Measurements from ENCODE around the gene HES7. TPM values are rescaled to one million over a fixed set of nuclear protein-coding genes. Genes with fewer than 3 reads are reported as not detected.
"Not testable (repeated sequence)": the region's sequence is repeated elsewhere in the genome, so short reads cannot be mapped to it uniquely, and the experiment has no call there.

HES7 gene
- polyA plus RNA-seq, 1 experiment, result not detected

DNA sequence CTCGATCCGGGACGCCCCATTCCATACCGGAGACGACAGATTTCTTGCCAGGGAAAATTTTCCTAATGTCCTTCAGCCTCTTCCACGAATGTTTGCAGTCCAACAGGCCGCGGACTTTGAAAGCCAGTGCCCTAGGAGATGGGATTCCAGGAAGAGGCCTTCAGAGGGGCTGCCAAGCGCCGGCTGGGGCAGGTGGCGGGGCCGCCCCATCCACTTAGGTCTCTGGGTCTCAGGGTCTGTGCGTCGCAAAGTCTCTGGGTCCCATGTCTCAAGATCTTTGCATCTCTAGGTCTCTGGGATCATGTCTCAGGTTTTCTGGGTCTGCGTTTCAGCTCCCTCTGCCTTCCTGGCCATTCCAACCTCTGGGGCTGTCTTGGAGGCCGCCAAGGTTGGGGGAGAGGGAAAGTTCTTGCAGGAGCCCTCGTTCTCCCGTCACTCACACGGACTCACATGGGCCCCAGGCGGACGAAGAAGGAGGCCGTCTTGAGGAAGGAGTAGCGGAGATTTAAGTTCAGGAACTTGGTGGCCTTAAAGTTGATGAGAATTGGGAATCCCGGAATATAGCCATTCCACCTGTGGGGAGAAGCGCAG lies 43.6 kb downstream of the HES7 start:
- Histone ChIP-seq H3K9me3 (ENCODE audit: control insufficient read depth, insufficient read depth, low read length) (no peaks in the 10 kb centered on the region; the same call in 1 of the 2 replicates), H3K27ac (ENCODE audit: low read depth, low read length) (no peak overlapping the region), H3K27me3 (ENCODE audit: control insufficient read depth, insufficient read depth, low read length) (peaks cover 65% of the 10 kb centered on the region), H3K4me3 (ENCODE audit: low read depth, low read length) (peak overlapping the region; percentile 22)
- TF ChIP-seq, protein P1, sequence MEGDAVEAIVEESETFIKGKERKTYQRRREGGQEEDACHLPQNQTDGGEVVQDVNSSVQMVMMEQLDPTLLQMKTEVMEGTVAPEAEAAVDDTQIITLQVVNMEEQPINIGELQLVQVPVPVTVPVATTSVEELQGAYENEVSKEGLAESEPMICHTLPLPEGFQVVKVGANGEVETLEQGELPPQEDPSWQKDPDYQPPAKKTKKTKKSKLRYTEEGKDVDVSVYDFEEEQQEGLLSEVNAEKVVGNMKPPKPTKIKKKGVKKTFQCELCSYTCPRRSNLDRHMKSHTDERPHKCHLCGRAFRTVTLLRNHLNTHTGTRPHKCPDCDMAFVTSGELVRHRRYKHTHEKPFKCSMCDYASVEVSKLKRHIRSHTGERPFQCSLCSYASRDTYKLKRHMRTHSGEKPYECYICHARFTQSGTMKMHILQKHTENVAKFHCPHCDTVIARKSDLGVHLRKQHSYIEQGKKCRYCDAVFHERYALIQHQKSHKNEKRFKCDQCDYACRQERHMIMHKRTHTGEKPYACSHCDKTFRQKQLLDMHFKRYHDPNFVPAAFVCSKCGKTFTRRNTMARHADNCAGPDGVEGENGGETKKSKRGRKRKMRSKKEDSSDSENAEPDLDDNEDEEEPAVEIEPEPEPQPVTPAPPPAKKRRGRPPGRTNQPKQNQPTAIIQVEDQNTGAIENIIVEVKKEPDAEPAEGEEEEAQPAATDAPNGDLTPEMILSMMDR (IDR thresholded peaks at IDR 0.05; ENCODE audit: low read depth, low read length), result no peak
- no peak for DNase-seq (ENCODE audit: low read depth, low spot score)
- ChIA-PET CTCF (interaction anchor here (0.7 to 1.4 kb wide), 3 partner anchors 14 to 22 kb away, joined by 3 to 8 read pairs (median 6); no protein-coding TSS in a partner anchor), POLR2A (no interaction called here)

DNA sequence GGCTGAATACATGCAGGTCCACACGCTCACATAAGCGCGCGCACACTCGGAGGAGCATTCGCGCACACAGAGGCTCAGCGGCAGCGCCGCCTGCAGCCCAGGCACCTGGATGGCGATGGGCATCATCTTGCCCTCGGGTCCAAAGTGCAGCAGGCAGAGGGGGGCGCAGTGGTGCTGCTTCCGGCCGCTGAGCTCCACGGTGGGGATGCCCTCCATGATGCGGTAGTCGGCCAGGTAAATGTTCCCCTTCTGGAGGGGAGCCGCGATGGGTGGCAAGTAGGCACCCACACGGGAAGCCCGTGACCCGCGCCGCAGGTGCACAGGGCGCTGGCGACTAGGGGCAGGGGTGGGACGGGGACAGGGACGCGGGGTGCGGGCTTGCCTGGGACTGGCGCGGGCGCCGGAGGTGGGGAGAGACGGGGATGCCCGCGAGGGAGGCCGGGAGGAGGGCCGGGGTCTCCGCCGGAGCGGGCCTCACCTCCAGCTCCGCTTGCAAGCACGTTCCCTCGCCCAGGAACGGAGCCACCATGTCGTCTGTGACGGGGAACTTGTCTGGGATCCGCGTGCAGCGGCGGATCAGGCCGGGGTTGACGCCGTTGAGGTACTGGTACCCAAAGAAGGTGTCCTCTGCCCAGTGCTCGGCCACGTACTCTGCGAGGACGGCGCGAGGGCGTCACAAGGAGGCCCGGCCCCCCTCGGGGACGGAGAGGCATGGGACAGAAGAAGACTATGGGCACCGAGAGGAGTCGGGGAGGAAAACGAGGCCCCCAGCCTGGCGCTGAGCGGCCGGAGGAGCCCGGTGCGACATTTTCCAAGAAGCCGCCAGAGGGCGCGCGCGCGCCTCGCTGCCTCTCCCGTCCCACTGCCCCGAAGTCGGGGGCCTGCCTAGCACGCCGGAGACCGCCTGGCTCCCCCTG lies 44.4 kb downstream of the HES7 start:
- H3K9me3 ChIP-seq (ENCODE audit: control insufficient read depth, insufficient read depth, low read length), result no peaks in the 10 kb centered on the region; the same call in 1 of the 2 replicates
- peak overlapping the region; percentile 53 for H3K4me3 ChIP-seq (ENCODE audit: low read depth, low read length)
- no peak for DNase-seq (ENCODE audit: low read depth, low spot score)
- TF ChIP-seq, protein P1 (IDR thresholded peaks at IDR 0.05; ENCODE audit: low read depth, low read length), result peak; percentile 82
- peaks cover 68% of the 10 kb centered on the region for H3K27me3 ChIP-seq (ENCODE audit: control insufficient read depth, insufficient read depth, low read length)
- POLR2A ChIA-PET, result interaction anchor here (0.6 kb wide), 1 partner anchor 20 kb away, joined by 5 read pairs; no protein-coding TSS in a partner anchor
- no peak overlapping the region for H3K27ac ChIP-seq (ENCODE audit: low read depth, low read length)
- CTCF ChIA-PET, result interaction anchor here (0.7 to 2.1 kb wide), 9 partner anchors 9 to 145 kb away, joined by 3 to 10 read pairs (median 4); partner anchors contain the start of gene ALOXE3

DNA sequence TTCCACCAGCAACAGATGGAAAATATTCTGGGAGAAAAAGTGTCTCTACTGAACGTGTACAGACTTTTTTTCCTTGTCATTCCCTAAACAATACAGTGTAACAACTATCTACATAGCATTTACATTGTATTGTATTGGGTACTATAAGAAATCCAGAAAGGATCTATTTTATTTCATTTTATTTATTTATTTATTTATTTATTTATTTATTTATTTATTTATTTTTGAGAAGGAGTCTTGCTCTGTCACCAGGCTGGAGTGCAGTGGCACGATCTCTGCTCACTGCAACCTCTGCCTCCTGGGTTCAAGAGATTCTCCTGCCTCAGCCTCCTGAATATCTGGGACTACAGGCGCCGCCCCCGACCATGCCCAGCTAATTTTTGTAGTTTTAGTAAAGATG lies 46.0 kb downstream of the HES7 start:
- DNase-seq (ENCODE audit: low read depth, low spot score); POLR2A ChIA-PET; H3K4me3 ChIP-seq (ENCODE audit: low read depth, low read length); H3K27ac ChIP-seq (ENCODE audit: low read depth, low read length); H3K9me3 ChIP-seq (ENCODE audit: control insufficient read depth, insufficient read depth, low read length): not testable (repeated sequence)
- CTCF ChIA-PET, result interaction anchor here (0.7 to 2.1 kb wide), 3 partner anchors 16 to 41 kb away, joined by 5 to 12 read pairs (median 5); partner anchors contain the start of gene ALOXE3
- H3K27me3 ChIP-seq (ENCODE audit: control insufficient read depth, insufficient read depth, low read length), result peaks cover 74% of the 10 kb centered on the region

DNA sequence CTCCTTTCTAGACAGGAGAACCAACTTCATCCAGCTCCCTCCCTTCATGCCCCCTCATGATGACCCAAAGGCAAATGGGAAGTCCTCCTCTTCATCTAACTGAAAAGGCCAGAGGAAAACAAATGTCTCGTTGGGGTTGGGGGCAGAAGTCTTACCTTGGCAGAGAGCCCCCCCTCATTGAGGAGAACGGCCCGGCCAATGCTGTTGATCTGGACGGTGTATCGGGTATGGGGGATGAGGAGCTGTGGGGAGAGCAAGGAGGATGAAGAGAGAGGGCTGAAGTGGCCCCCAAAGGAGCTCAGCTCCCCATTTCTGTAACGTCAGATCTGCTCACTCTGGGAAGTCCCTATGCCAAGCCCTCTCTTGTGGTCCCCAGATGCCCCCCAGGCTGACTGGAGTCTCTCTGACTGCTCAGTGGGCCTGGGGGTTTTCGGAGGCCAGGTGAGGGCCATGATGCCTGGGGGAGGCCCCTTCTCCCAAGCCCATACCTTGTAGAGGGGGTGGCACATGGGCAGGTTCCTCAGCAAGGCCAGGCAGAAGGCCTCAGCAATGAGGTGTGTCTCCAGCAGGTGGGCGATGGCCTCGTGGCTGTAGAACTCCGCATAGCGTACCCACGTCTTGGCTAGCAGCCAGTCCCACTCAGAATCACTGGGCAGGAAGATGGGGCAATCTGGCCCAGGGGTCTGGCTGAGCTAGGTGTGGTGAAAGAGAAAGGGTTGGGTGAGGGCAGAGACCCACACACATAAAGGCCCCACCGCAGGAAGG lies 47.2 kb downstream of the HES7 start:
- POLR2A ChIA-PET, result no interaction called here
- H3K4me3 ChIP-seq (ENCODE audit: low read depth, low read length), result no peak overlapping the region

More for the DNA sequence above, 47.2 kb downstream of the HES7 start:
- Histone ChIP-seq H3K27me3 (ENCODE audit: control insufficient read depth, insufficient read depth, low read length) (peaks cover 78% of the 10 kb centered on the region), H3K9me3 (ENCODE audit: control insufficient read depth, insufficient read depth, low read length) (peaks cover 4% of the 10 kb centered on the region; the same call in 1 of the 2 replicates), H3K27ac (ENCODE audit: low read depth, low read length) (no peak overlapping the region)
- TF ChIP-seq, protein P1 (IDR thresholded peaks at IDR 0.05; ENCODE audit: low read depth, low read length), result no peak
- DNase-seq (ENCODE audit: low read depth, low spot score), result no peak
- CTCF ChIA-PET, result interaction anchor here (1.0 to 9.2 kb wide), 4 partner anchors 16 to 224 kb away, joined by 4 to 124 read pairs (median 18); no protein-coding TSS in a partner anchor

All from AG04450 (cell line).